Bronchial epithelial cell (primary cell): ENCODE data around the gene AGGF1. TPM values are rescaled to one million over a fixed set of nuclear protein-coding genes. Genes with fewer than 3 reads are reported as not detected.
"Not testable (repeated sequence)": the region's sequence is repeated elsewhere in the genome, so short reads cannot be mapped to it uniquely, and the experiment has no call there.

Experiments
- DNase-seq: peaks from one replicate; pipeline ENCODE4 v3.0.0-alpha.2; 2010; ENCODE audit warnings: low read depth
- FAIRE-seq: peaks from 2 replicates; lab custom pipeline; 2011; peaks lifted over from hg19 to GRCh38; lab: Jason Lieb, UNC
- H3K27me3 ChIP-seq: 2 replicates; pipeline ENCODE4 v1.5.1; 2011; ENCODE audit warnings: low read length; ENCODE audit not compliant: control insufficient read depth, insufficient read depth
- H3K36me3 ChIP-seq: 2 replicates; pipeline ENCODE4 v1.5.1; 2011; ENCODE audit warnings: low read length; ENCODE audit not compliant: control insufficient read depth, insufficient read depth
- H3K4me3 ChIP-seq: 2 replicates; pipeline ENCODE4 v1.5.1; 2011; ENCODE audit warnings: mild to moderate bottlenecking, low read depth, low read length, control low read depth
- CTCF ChIP-seq: IDR thresholded peaks from 2 replicates; pipeline ENCODE4 v1.5.1; 2011; ENCODE audit warnings: mild to moderate bottlenecking, moderate library complexity, low read length, control low read depth, inconsistent platforms; ENCODE audit not compliant: insufficient read depth, severe bottlenecking
- total RNA-seq: library from RNA; depleted of rRNA; stranded (reverse); fragments of >200 nt; gene quantifications from 2 replicates; pipeline ENCODE4 v1.2.1, GENCODE V29; 2014

AGGF1 gene
- total RNA-seq, 1 donor from 2014 or later, result 16.1 TPM

- no peak for TF ChIP-seq CTCF
- Histone ChIP-seq H3K27me3 (no peaks in the 10 kb centered on the region), H3K4me3 (no peak overlapping the region), H3K36me3 (no peaks in the 10 kb centered on the region)
- DNase-seq (no peak), FAIRE-seq (no peak)
Measured at GRCh38 chr5:77102549-77102948, 72.3 kb downstream of the AGGF1 start.

GRCh38 chr5:77103457-77103856, 73.3 kb downstream of the AGGF1 start:
- no peak for TF ChIP-seq CTCF
- DNase-seq (no peak), FAIRE-seq (no peak)

GRCh38 chr5:77104813-77105212, 74.6 kb downstream of the AGGF1 start:
- Histone ChIP-seq H3K4me3 (no peak overlapping the region), H3K27me3 (no peaks in the 10 kb centered on the region), H3K36me3 (no peaks in the 10 kb centered on the region)
- FAIRE-seq (no peak), DNase-seq (no peak)
- TF ChIP-seq CTCF, result no peak

More at GRCh38 chr5:77103457-77103856, 73.3 kb downstream of the AGGF1 start:
- Histone ChIP-seq H3K27me3 (no peaks in the 10 kb centered on the region), H3K36me3 (no peaks in the 10 kb centered on the region), H3K4me3 (no peak overlapping the region)

GRCh38 chr5:77107035-77107434, 76.8 kb downstream of the AGGF1 start:
- not testable (repeated sequence) for H3K27me3 ChIP-seq, H3K36me3 ChIP-seq, DNase-seq, FAIRE-seq, H3K4me3 ChIP-seq

Other genes with a start within 250 kb of the AGGF1 start
- 24.1 and 25.5 TPM in 2 replicates for gene F2RL1, start 211.4 kb upstream of the AGGF1 start, total RNA-seq
- not detected in 2 replicates for gene S100Z, start 180.4 kb upstream of the AGGF1 start, total RNA-seq
- not detected in 2 replicates for gene CRHBP, start 77.4 kb upstream of the AGGF1 start, total RNA-seq
- 0.53 and 0.90 TPM in 2 replicates for gene ZBED3, start 56.9 kb downstream of the AGGF1 start, total RNA-seq
- under 0.01 TPM in 1 of 2 replicates, not detected in the other for gene PDE8B, start 180.3 kb downstream of the AGGF1 start, total RNA-seq